ENCODE data around the gene HYCC1. TPM values are rescaled to one million over a fixed set of nuclear protein-coding genes. Genes with fewer than 3 reads are reported as not detected.

HYCC1 gene
- total RNA-seq, 1 experiment from 2014 or later = 125 TPM

GRCh38 chr7:23003505-23004246 is 10.3 kb downstream of the HYCC1 start (continued):
- TF ChIP-seq ZNF281 (CRISPR knock-in tag; IDR thresholded peaks at IDR 0.05) (no peak), ZBTB21 (CRISPR knock-in tag; IDR thresholded peaks at IDR 0.05; ENCODE audit: borderline replicate concordance) (no peak), ZNF219 (CRISPR knock-in tag; IDR thresholded peaks at IDR 0.05; ENCODE audit: borderline replicate concordance) (no peak), ZNF416 (CRISPR knock-in tag; IDR thresholded peaks at IDR 0.05) (no peak), JUN (CRISPR knock-in tag; IDR thresholded peaks at IDR 0.05) (no peak), MAX (CRISPR knock-in tag; IDR thresholded peaks at IDR 0.05) (no peak)
- TF ChIP-seq, protein P1, sequence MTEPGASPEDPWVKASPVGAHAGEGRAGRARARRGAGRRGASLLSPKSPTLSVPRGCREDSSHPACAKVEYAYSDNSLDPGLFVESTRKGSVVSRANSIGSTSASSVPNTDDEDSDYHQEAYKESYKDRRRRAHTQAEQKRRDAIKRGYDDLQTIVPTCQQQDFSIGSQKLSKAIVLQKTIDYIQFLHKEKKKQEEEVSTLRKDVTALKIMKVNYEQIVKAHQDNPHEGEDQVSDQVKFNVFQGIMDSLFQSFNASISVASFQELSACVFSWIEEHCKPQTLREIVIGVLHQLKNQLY (CRISPR knock-in tag; IDR thresholded peaks at IDR 0.05) = no peak

DNA sequence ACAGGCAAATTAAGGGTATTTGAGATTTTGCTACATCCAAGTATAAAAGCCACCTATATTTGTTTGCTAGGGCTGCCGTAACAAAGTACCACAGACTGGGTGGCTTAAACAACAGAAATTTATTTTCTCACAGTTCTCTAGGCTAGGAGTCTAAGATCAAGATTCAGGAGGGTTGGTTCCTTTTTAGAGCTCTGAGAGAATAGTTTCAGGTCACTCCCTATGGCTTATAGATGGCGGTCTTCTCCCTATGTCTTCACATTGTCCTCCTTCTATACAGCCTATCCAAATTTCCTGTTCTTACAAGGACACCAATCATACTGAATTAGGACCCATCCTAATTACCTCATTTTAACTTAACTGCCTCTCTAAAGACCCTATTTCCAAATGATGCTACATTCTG is 11.2 kb downstream of the HYCC1 start:
- DNase-seq (ENCODE audit: low spot score) (no peak), ATAC-seq (no peak)
- no peaks in the 10 kb centered on the region for H3K27me3 Mint-ChIP-seq (ENCODE audit: low read depth)
- no peaks in the 10 kb centered on the region for H3K9me3 Mint-ChIP-seq
- ChIA-PET POLR2A (no interaction called here), CTCF (interaction anchor here (0.8 kb wide), 1 partner anchor 10 kb away, joined by 3 read pairs; no protein-coding TSS in a partner anchor)
- 0 out of 2 replicates have a peak overlapping the region, but pooled peaks have one; percentile 35 for H3K27ac Mint-ChIP-seq
- peaks cover 73% of the 10 kb centered on the region for H3K4me1 Mint-ChIP-seq
- H3K4me3 Mint-ChIP-seq = no peak overlapping the region
- no peaks in the 10 kb centered on the region for H3K36me3 Mint-ChIP-seq
- TF ChIP-seq CTCF (IDR thresholded peaks at IDR 0.05) (no peak), E2F1 (CRISPR knock-in tag; IDR thresholded peaks at IDR 0.05) (no peak), NR1H2 (CRISPR knock-in tag; IDR thresholded peaks at IDR 0.05) (no peak), IRF2 (CRISPR knock-in tag; IDR thresholded peaks at IDR 0.05; ENCODE audit: borderline replicate concordance, low read depth) (no peak), ZNF317 (CRISPR knock-in tag; IDR thresholded peaks at IDR 0.05; ENCODE audit: borderline replicate concordance, low read depth) (no peak), CREM (CRISPR knock-in tag; IDR thresholded peaks at IDR 0.05) (no peak), IRF1 (CRISPR knock-in tag; IDR thresholded peaks at IDR 0.05) (no peak), ZNF219 (CRISPR knock-in tag; IDR thresholded peaks at IDR 0.05; ENCODE audit: borderline replicate concordance) (no peak), ZSCAN18 (CRISPR knock-in tag; IDR thresholded peaks at IDR 0.05) (no peak), JUN (CRISPR knock-in tag; IDR thresholded peaks at IDR 0.05) (no peak), ZNF671 (CRISPR knock-in tag; IDR thresholded peaks at IDR 0.05) (no peak), MXD4 (CRISPR knock-in tag; IDR thresholded peaks at IDR 0.05; ENCODE audit: borderline replicate concordance) (no peak), ARID4B (CRISPR knock-in tag; IDR thresholded peaks at IDR 0.05; ENCODE audit: borderline replicate concordance) (no peak), HMGXB4 (CRISPR knock-in tag; IDR thresholded peaks at IDR 0.05) (no peak)

Data from WTC11 (cell line).